Measurements from ENCODE around the gene ATG101. TPM values are rescaled to one million over a fixed set of nuclear protein-coding genes. Genes with fewer than 3 reads are reported as not detected.

The ATG101 gene
- total and polyA plus RNA-seq, 2 of the 8 experiments (the other 6 are each of a cell fraction or from before 2014, with no cell fraction given), result 49.8 to 55.9 TPM

- TF ChIP-seq TAF7 (optimal IDR thresholded peaks at IDR 0.05; ENCODE audit: borderline replicate concordance, low read depth, low read length) (no peak), RNF2 (IDR thresholded peaks at IDR 0.05; ENCODE audit: borderline replicate concordance, low read depth, low read length, missing control alignments, poor library complexity, severe bottlenecking) (no peak), SP2 (IDR thresholded peaks at IDR 0.05; ENCODE audit: low read length) (no peak), NANOG (IDR thresholded peaks at IDR 0.05; ENCODE audit: insufficient read depth, low read depth, low read length, poor library complexity, severe bottlenecking) (no peak), EGR1 (IDR thresholded peaks at IDR 0.05; ENCODE audit: borderline replicate concordance, low read depth, low read length) (no peak), CHD1 (IDR thresholded peaks at IDR 0.05; ENCODE audit: low read depth, low read length) (no peak), GABPA (IDR thresholded peaks at IDR 0.05; ENCODE audit: borderline replicate concordance, insufficient read depth, low read length) (no peak), RBBP5 (IDR thresholded peaks at IDR 0.05; ENCODE audit: borderline replicate concordance, low read depth, low read length) (no peak)
Observed at GRCh38 chr12:52032446-52032803, 37.4 kb upstream of the ATG101 start (continued).

All from H1 (cell line).